HG03066 (cell line): ENCODE results near the gene IL26.
"Not testable (repeated sequence)": the region's sequence is repeated elsewhere in the genome, so short reads cannot be mapped to it uniquely, and the experiment has no call there.

ENCODE experiments used
- ATAC-seq: cut with Tn5 transposase; IDR thresholded peaks from one replicate; pipeline ENCODE4 v1.9.1; 2021; ENCODE audit warnings: low read depth; ENCODE audit not compliant: unreplicated experiment

IL26 gene

GRCh38 chr12:68240975-68241374, 15.4 kb upstream of the IL26 start:
- ATAC-seq: peak; percentile 94

- no peak for ATAC-seq
Observed at GRCh38 chr12:68240079-68240478, 14.5 kb upstream of the IL26 start.

GRCh38 chr12:68239309-68239982, 13.8 kb upstream of the IL26 start:
- ATAC-seq: no peak

- no peak for ATAC-seq
Observed at GRCh38 chr12:68237619-68238018, 12.0 kb upstream of the IL26 start.

GRCh38 chr12:68237078-68237477, 11.5 kb upstream of the IL26 start:
- no peak for ATAC-seq

GRCh38 chr12:68236421-68237059, 10.9 kb upstream of the IL26 start:
- ATAC-seq: peak; percentile 61

GRCh38 chr12:68235576-68235975, 10.0 kb upstream of the IL26 start:
- no peak for ATAC-seq

- ATAC-seq: no peak
Observed at GRCh38 chr12:68234140-68234539, 8.5 kb upstream of the IL26 start.

GRCh38 chr12:68233498-68233897, 7.9 kb upstream of the IL26 start:
- ATAC-seq: no peak

- ATAC-seq: no peak
Observed at GRCh38 chr12:68231691-68232090, 6.1 kb upstream of the IL26 start.

GRCh38 chr12:68231229-68231628, 5.6 kb upstream of the IL26 start:
- ATAC-seq: no peak

- ATAC-seq: no peak
Observed at GRCh38 chr12:68229956-68230355, 4.3 kb upstream of the IL26 start.

- no peak for ATAC-seq
Observed at GRCh38 chr12:68227356-68227755, 1.7 kb upstream of the IL26 start.

- no peak for ATAC-seq
Observed at GRCh38 chr12:68224613-68225285, 861 bp downstream of the IL26 start.

GRCh38 chr12:68223067-68223747, 2.4 kb downstream of the IL26 start:
- ATAC-seq: peak; percentile 92

GRCh38 chr12:68222326-68222725, 3.3 kb downstream of the IL26 start:
- no peak for ATAC-seq

- ATAC-seq: no peak
Observed at GRCh38 chr12:68221497-68221896, 4.1 kb downstream of the IL26 start.

GRCh38 chr12:68210875-68211274, 14.7 kb downstream of the IL26 start:
- ATAC-seq: no peak

GRCh38 chr12:68209048-68209728, 16.4 kb downstream of the IL26 start:
- not testable (repeated sequence) for ATAC-seq

GRCh38 chr12:68207276-68207675, 18.3 kb downstream of the IL26 start:
- ATAC-seq: no peak

- no peak for ATAC-seq
Observed at GRCh38 chr12:68206446-68206845, 19.2 kb downstream of the IL26 start.
